Frontal cortex (tissue), 4 donors: Measurements from ENCODE around the gene PTAFR. TPM values are rescaled to one million over a fixed set of nuclear protein-coding genes. Genes with fewer than 3 reads are reported as not detected.
"Not testable (repeated sequence)": the region's sequence is repeated elsewhere in the genome, so short reads cannot be mapped to it uniquely, and the experiment has no call there.

Experiments used
- DNase-seq, 2 donors: peaks; one replicate each; pipeline ENCODE4 v3.0.0; 2012; ENCODE audit warnings: low spot score in 2 of 2
- FAIRE-seq: peaks from 2 replicates; lab custom pipeline; 2012; peaks lifted over from hg19 to GRCh38; lab: Jason Lieb, UNC
- total RNA-seq: library from RNA; depleted of rRNA; stranded (reverse); fragments of >200 nt; gene quantifications from one replicate; pipeline ENCODE4 v1.2.3, GENCODE V29; 2014
- donor health status: control.
- donor health status: control.
- donor health status: control.

Gene PTAFR
- total RNA-seq, 1 donor from 2014 or later = 1.2 TPM

GRCh38 chr1:28147264-28148094 is 29.0 kb downstream of the PTAFR start:
- FAIRE-seq (no peak), DNase-seq (no peak)

DNA sequence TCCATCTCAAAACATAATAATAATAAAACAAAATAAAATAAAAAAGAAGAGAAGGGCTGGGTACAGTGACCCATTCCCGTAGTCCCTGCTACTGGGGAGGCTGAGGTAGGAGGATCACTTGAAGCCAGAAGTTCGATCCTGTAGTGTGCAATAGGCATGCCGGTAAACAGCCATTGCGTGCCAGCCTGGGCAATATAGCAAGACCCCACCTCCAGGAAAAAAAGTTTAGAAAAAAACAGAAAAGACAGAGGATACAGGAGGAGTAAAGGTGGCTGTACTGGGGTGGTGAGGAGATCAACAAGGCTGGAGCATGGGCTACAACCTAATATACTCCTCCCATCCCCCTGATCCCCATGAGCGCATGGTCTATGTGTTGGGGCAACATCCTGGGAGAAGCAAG is 30.8 kb downstream of the PTAFR start:
- FAIRE-seq = no peak

DNA sequence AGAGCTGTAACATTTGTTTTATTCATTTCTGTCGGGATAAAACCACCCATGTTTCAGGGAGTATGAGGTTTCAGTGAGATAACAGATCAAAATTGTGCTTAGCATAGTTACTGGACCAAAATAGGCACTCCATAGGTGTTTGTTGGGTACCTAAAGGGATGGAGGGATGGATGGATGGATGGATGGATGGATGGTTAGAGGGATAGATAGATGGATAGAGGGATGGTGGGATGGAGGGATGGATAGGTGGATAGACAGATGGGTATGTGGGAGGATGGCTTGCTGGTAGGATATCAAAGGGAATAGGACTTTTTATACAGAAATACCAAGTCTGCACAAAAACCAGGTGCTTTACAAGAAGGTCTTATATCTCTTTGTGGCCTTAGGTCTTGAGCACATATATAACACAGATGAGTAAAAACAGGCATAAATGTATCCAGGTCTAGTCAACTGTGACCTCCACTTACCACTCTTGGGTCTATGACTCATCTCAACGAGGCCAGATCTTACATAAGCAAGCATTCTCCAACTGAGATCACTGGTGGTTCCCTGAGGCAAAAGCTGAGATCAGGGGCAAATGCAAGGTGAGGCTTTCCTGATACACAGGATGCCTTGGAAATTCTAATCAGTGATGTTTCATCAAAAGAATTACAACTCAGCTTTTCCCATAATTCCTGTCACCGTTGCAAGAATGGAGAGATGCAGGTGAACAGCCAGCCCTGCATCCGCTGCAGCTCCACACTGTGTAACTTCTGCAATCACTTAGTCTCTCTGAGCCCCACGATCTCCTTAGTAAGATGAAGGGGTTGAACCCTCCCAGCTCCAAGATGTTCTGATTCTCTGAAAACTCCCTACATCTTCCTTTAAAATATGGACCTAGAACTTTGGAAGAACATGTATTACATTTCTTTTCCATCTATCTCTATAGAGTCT is 32.0 kb downstream of the PTAFR start:
- DNase-seq = no peak
- FAIRE-seq = no peak

More for the DNA sequence above, 30.8 kb downstream of the PTAFR start:
- no peak for DNase-seq

GRCh38 chr1:28143496-28144202 is 32.8 kb downstream of the PTAFR start:
- FAIRE-seq = no peak
- no peak for DNase-seq

DNA sequence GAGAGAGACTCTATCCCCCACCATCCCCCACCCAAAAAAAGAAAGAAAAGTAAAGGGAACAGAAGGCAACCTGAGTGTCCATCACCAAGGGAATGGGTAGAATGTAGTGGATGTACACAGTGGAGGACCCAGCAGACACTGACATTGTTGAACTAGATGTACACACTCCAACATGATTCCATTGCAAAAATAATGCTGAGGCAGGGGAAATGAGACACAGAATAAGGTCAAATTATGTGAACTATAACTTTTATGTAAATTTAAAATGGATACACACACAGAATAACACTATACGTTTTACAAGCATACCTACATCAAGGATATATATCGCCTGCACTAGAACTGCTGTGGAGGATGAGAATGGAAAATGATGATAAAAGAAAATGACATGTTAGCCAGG is 34.8 kb downstream of the PTAFR start:
- FAIRE-seq = no peak

DNA sequence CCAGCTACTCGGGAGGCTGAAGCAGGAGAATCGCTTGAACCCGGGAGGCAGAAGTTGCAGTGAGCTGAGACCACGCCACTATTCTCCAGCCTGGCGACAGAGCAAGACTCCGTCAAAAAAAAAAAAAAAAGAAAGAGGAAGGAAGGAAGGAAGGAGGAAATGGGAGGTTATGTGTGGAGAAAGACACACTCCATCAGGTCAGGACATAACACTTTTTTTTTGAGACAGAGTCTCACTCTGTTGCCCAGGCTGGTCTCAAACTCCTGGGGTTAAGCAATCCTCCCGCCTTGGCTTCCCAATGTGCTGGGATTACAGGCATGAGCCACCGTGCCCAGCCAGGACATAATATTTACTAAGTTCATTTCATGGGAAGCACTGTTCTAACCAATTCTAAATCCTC is 36.6 kb downstream of the PTAFR start:
- not testable (repeated sequence) for DNase-seq, FAIRE-seq

More for the DNA sequence above, 34.8 kb downstream of the PTAFR start:
- DNase-seq = no peak

GRCh38 chr1:28139025-28139712 is 37.3 kb downstream of the PTAFR start:
- DNase-seq (no peak), FAIRE-seq (no peak)

DNA sequence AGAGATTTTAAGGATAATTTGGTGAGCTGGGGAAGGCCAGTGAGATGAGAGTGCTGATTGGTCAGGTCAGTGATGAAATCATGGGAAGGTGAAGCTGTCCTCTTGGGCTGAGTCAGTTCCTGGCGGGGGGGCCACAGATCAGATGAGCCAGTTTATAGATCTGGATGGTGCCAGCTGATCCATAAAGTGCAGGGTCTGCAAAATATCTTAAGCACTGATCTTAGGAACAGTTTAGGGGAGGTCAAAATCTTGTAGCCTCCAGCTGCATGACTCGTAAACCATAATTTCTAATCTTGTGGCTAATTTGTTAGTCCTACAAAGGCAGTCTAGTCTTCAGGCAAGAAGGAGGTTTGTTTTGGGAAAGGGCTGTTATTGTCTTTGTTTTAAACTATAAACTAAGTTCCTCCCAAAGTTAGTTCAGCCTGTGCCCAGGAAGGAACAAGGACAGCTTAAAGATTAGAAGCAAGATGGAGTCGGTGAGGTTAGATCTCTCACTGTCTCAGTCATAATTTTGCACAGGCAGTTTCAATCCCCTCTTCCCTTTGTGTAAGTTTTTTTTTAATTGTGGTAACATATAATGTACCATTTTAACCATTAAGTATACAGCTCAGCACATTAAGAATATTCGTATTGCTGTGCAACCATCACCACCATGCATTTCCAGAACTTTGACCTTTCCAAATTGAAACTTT is 39.4 kb downstream of the PTAFR start:
- no peak for FAIRE-seq

DNA sequence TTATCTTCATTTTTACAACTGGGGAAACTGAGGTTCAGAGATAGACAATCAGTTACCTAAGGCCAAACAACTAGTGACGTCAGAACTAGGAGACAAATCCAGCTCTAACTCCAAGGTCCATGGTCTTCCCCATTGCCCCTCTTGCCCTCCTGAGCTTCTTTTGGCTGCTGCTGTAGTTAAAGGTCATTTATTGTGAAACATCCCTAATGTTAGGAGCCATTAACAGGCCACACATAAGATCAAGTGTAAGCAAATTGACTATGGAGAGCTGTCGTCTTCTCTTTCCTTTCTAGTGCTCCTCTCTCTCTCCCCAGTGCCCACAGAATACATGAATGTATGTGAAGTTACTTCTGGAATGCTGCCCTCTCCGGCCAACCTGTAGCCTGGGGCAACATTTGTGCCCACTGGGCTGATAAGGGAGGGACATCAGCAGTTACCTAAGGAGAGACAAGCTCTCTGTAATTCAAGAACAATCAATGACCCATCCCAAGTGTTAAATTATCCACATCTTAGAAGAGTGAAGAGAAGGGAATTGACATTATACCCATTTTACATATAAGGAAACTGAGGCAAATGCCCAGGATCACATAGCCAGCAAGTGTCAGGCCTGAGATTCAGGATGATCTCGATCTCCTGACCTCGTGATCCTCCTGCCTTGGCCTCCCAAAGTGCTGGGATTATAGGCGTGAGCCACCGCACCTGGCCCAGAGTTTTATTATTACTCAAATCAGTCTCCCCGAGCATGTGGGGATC is 40.1 kb downstream of the PTAFR start:
- FAIRE-seq (no peak), DNase-seq (no peak)

More for the DNA sequence above, 39.4 kb downstream of the PTAFR start:
- no peak for DNase-seq

- FAIRE-seq (no peak), DNase-seq (no peak)
Observed at GRCh38 chr1:28135371-28136168, 40.9 kb downstream of the PTAFR start.

- DNase-seq (no peak), FAIRE-seq (no peak)
Observed at GRCh38 chr1:28134651-28135207, 41.8 kb downstream of the PTAFR start.

GRCh38 chr1:28132171-28133167 is 44.0 kb downstream of the PTAFR start:
- DNase-seq = no peak

GRCh38 chr1:28130901-28131300 is 45.6 kb downstream of the PTAFR start:
- FAIRE-seq (no peak), DNase-seq (no peak)

More at GRCh38 chr1:28132171-28133167, 44.0 kb downstream of the PTAFR start:
- no peak for FAIRE-seq

GRCh38 chr1:28129150-28129549 is 47.3 kb downstream of the PTAFR start:
- DNase-seq = no peak
- FAIRE-seq = no peak

- FAIRE-seq (no peak), DNase-seq (no peak)
Observed at GRCh38 chr1:28127617-28128257, 48.8 kb downstream of the PTAFR start.
